Fibroblast of skin of right quadriceps (primary cell): Measurements from ENCODE around the gene GEN1.
A peak's percentile ranks its signal among the peaks of the same experiment; 100 is the strongest.

Source experiments
- DNase-seq: peaks from one replicate; pipeline ENCODE4 v3.0.0-alpha.2; 2013

The GEN1 gene

DNA sequence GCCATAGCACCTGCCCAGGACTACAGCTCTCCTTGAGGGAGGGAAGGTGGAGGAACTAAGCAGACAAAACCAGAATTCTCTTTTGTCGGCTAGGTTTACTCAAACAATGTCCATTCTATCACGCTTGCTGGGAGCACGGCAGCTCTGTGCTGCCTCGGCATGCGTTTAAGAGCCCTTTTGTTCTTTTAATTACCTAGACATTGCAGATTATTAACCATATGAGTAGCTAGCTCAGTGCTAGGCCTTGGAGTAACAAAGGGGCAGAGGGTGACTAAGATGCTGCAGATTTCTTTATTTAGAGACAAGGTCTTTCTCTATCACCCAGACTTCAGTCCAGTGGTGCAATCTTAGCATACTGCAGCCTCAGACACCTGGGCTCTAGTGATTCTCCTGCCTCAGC, 73.4 kb downstream of the GEN1 start:
- no peak for DNase-seq

DNA sequence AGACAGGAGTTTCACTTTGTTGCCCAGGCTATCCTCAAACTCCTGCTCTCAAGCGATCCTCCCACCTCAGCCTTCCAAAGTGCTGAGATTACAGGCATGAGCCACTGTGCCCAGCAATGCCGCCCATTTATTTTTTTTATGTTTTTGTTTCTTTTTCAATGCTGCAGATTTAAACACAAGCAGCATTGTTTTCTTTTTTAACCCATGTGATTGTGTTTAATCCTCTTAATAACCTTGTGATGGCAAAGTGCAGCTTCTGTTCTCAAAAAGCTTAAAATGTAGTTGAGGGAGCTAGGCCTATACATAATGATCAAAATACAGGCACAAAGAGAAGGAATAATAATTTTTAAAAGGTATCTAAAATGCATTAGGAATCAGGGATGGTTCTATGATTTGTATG, 73.8 kb downstream of the GEN1 start:
- no peak for DNase-seq

DNA sequence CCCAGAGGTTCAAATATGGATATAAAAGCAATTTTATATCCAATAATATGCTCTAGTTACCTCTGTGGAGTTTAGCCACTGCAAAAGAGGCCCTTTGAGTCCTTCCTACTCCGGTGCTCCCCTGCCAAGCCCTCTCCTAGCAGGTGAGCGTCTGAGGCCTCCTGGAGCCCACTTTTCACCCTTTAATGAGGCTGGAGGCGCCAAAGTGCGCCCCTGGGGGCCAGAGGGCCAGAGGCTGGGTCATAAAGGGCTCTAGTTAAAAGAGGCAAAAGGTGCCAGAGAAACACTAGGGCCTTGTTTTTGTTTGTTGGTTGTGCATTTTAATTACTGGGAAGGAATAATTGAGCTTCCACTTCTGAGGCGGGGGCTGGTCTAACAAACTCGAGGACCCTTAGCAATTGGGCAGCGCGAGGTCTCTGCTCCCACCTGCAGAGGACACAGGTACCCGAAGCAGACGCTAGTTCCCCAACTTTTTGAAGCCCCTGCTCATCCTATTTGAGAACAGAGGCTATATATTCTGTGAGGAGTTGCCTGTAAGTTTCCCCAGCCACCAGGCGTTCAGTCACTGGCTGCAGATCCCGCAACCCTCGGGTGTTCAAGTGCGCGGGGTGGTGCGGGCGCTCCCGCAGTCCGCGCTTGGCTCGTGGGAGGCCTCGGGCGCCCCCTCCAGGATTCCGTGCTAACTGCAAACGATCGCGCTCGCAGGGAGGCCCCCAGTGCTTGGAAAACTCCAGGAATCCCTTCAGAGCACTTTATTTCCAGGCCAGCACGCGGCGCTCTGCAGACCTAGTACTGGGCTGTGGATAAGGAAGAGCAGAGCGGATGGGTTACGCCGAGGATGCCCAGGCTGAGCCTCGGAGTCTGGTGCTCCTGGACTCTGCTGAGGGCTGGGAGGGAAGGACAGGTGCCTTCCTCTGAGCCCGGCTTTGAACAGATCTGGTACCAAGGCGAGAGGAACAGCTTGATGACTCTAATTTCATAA, 76.4 kb downstream of the GEN1 start:
- peak; percentile 76 for DNase-seq

DNA sequence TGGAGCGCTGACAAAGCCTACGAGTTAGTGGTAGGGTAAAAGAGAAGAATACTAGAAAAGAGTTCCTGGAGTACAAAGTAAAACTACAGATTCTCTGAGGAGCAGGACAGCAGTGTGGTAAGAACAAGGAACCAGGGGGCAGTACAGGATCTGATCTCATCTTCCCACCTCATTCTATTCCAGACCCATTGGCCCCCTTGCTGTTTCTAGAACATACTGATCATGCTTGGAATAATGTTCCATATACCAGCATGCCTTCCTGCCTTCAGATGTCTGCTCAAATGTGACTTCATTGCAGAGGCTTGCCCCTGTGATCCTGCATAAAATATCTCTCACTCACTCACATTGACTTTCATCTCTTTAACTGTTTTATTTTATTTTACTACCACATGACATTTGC, 81.6 kb downstream of the GEN1 start:
- no peak for DNase-seq
